Activated CD8-positive, alpha-beta T cell treated with anti-CD3 and anti-CD28 coated beads for 36 hours (primary cell): ENCODE measurements around the gene PFDN5. TPM values are rescaled to one million over a fixed set of nuclear protein-coding genes. Genes with fewer than 3 reads are reported as not detected.
A peak's percentile ranks its signal among the peaks of the same experiment; 100 is the strongest.

ENCODE experiments used
- ATAC-seq: fragments of 200-7000 bp; cut with Tn5 transposase; one replicate; pipeline ENCODE4 v1.10.0; 2021; ENCODE audit warnings: mild to moderate bottlenecking, moderate library complexity
- CTCF ChIA-PET: fragments of 350-600 bp; sonication (Branson Sonifier 250); formaldehyde crosslinking; loops from one replicate; lab custom pipeline; 2021; ENCODE audit warnings: antibody characterized with exemption; lab: Charles Lee
- POLR2A ChIA-PET: fragments of 350-600 bp; sonication (Branson Sonifier 250); formaldehyde crosslinking; loops from one replicate; lab custom pipeline; 2021; ENCODE audit warnings: antibody characterized with exemption; lab: Charles Lee
- DNase-seq: peaks from one replicate; pipeline ENCODE4 v3.0.0-alpha.2; 2020
- H3K27ac Mint-ChIP-seq: one replicate; pipeline ENCODE4 v1.8.0; 2021; ENCODE audit warnings: mild to moderate bottlenecking, mixed read lengths
- H3K27me3 Mint-ChIP-seq: one replicate; pipeline ENCODE4 v1.8.0; 2021; ENCODE audit warnings: mixed read lengths
- H3K36me3 Mint-ChIP-seq: one replicate; pipeline ENCODE4 v1.8.0; 2021; ENCODE audit warnings: low read depth, mixed read lengths
- H3K4me1 Mint-ChIP-seq: one replicate; pipeline ENCODE4 v1.8.0; 2021; ENCODE audit warnings: low read depth, mixed read lengths
- H3K4me3 Mint-ChIP-seq: one replicate; pipeline ENCODE4 v1.8.0; 2021; ENCODE audit warnings: mild to moderate bottlenecking, moderate library complexity, mixed read lengths
- H3K9me3 Mint-ChIP-seq: one replicate; pipeline ENCODE4 v1.8.0; 2021; ENCODE audit warnings: mixed read lengths
- intact Hi-C: fragments of 100-400 bp; cut with micrococcal nuclease; formaldehyde crosslinking; loops from one replicate; pipeline ENCODE4 v1.10.0; 2022
- total RNA-seq, 2 experiments: library from RNA; stranded (reverse); gene quantifications; one replicate each; pipeline ENCODE4 v1.2.3, GENCODE V29; 2021
- TF ChIP-seq, protein P1 (sequence below): fragments of 200-600 bp; IDR thresholded peaks from one replicate; pipeline ENCODE4 v1.8.0; 2022; ENCODE audit warnings: antibody characterized with exemption, mild to moderate bottlenecking

Gene PFDN5
- total RNA-seq, 2 experiments from 2014 or later, result 322 to 373 TPM

DNA sequence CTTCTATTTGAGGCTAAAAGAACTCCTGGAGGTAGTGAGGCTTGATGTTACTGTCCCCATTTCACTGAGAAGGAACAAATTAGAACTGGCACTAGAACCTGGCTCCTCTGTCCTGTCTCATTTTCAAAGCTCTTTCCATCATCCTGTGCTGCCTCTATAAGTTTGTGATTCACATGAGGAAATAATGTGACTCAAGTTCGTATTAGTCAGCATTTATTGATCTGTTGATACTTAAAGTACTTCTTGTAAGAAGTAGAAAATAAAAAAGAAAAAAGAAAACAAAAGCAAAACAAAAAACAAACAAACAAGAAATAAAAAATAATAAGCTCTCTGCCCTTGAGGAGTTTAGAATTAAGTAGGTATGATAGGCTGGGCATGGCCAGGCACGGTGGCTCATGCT lies 29.6 kb upstream of the PFDN5 start:
- POLR2A ChIA-PET, result interaction anchor here (1.3 to 4.9 kb wide), 5 partner anchors 12 to 56 kb away, joined by 3 to 38 read pairs (median 4); partner anchors contain the start of gene AAAS
- Mint-ChIP-seq H3K36me3 (peaks cover 23% of the 10 kb centered on the region), H3K4me1 (peaks cover 27% of the 10 kb centered on the region), H3K4me3 (no peak overlapping the region), H3K9me3 (no peaks in the 10 kb centered on the region), H3K27me3 (no peaks in the 10 kb centered on the region), H3K27ac (no peak overlapping the region)
- intact Hi-C loops, result loop anchor here (5.0 kb wide), 1 partner anchor 53 kb away; no protein-coding TSS in a partner anchor
- no peak for ATAC-seq
- CTCF ChIA-PET, result interaction anchor here (2.9 to 8.1 kb wide), 6 partner anchors 12 to 163 kb away, joined by 13 to 213 read pairs (median 36); partner anchors contain the start of genes AAAS and SOAT2
- no peak for DNase-seq
- TF ChIP-seq, protein P1, sequence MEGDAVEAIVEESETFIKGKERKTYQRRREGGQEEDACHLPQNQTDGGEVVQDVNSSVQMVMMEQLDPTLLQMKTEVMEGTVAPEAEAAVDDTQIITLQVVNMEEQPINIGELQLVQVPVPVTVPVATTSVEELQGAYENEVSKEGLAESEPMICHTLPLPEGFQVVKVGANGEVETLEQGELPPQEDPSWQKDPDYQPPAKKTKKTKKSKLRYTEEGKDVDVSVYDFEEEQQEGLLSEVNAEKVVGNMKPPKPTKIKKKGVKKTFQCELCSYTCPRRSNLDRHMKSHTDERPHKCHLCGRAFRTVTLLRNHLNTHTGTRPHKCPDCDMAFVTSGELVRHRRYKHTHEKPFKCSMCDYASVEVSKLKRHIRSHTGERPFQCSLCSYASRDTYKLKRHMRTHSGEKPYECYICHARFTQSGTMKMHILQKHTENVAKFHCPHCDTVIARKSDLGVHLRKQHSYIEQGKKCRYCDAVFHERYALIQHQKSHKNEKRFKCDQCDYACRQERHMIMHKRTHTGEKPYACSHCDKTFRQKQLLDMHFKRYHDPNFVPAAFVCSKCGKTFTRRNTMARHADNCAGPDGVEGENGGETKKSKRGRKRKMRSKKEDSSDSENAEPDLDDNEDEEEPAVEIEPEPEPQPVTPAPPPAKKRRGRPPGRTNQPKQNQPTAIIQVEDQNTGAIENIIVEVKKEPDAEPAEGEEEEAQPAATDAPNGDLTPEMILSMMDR, result no peak

DNA sequence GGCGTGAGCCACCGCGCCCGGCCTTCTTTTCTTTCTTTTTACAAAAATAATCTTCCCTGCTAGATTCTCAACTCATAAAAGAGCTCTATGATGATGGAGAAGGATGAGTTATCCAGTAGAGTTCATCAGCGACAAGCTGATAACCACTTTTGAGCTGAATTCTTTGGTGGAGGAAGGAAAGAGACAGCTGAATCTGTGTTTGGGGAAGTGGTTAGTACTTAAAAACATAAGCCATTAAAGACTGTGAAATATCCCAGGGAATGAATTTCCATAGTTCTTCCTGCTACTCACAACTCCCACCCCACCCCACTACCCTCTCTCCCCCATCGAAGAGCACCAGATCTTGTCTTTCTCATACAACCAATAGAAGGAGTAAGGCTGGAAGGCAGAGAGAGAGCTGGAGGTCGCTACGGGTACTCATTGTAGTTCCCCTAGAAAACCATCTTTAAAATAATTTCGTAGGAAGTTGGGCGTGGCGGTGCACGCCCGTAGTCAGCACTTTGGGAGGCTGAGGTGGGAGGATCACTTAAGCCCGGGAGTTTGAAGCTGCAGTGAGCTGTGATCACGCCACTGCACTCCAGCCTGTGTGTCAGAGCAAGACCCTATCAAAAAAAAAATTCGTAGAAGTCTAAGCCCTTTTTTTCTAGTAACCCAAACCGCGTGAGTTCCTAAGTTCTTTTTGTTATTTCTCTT lies 27.9 kb upstream of the PFDN5 start:
- ATAC-seq, result peak; percentile 53
- CTCF ChIA-PET, result interaction anchor here (0.6 to 8.1 kb wide), 32 partner anchors 9 to 201 kb away, joined by 3 to 213 read pairs (median 8); partner anchors contain the start of genes AAAS, CSAD, PFDN5 and SOAT2
- H3K27me3 Mint-ChIP-seq, result no peaks in the 10 kb centered on the region

DNA sequence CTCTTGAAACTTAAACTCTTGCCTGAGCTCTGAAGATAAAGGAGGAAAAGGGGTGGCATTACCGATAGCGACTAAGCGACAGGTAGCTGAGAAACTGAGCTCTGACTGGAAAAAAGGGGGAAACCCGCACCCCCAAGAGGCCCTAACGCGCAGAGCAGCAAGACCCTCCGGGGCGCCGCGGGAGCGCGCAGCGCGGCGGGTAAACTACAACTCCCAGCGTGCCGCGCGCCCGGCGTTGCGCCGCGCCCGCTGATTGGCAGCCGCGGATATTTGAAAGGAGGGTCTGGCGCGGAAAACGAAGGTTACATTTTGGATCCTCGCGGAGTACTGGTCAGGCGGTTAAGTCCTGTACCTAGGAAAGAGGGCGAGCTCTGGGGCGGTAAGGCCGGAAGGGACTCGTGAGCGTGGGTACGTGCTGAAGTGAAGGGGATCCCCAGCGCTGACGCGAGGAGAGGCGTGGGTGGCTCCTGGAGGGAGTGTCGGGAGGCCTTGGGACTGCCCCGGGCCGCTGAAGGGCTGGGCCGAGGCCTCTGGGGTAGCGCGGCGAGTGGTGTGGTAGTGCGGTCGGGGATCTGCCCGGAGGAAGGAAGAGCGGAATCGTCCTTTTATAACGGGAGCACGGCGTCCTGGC lies 27.2 kb upstream of the PFDN5 start, which contains the start of gene ESPL1:
TSS of gene ESPL1 (plus strand) at position 301 of the 631 bp plus-strand sequence. CDS start 468 bp downstream, outside the sequence.
- peaks cover 36% of the 10 kb centered on the region for H3K36me3 Mint-ChIP-seq
- H3K4me3 Mint-ChIP-seq, result peak within 1 kb of the TSS; percentile 94
- H3K27me3 Mint-ChIP-seq, result no peaks in the 10 kb centered on the region
- H3K27ac Mint-ChIP-seq, result peak within 1 kb of the TSS; percentile 97
- peaks cover 33% of the 10 kb centered on the region for H3K4me1 Mint-ChIP-seq
- TF ChIP-seq, protein P1, result peak; percentile 56
- DNase-seq (peak; percentile 95), ATAC-seq (peak; percentile 89)
- CTCF ChIA-PET, result interaction anchor here (0.6 to 8.1 kb wide), 33 partner anchors 10 to 202 kb away, joined by 3 to 213 read pairs (median 8); partner anchors contain the start of genes AAAS, CSAD, PFDN5 and SOAT2
- intact Hi-C loops, result loop anchor here (5.0 kb wide), 1 partner anchor 56 kb away; no protein-coding TSS in a partner anchor
- no peaks in the 10 kb centered on the region for H3K9me3 Mint-ChIP-seq
- POLR2A ChIA-PET, result interaction anchor here (0.6 to 4.9 kb wide), 29 partner anchors 9 to 952 kb away, joined by 3 to 38 read pairs (median 4); partner anchors contain the start of genes CSAD, ITGB7 and ZNF740

More for the DNA sequence above, 27.9 kb upstream of the PFDN5 start:
- Mint-ChIP-seq H3K4me3 (peak overlapping the region; percentile 94), H3K27ac (peak overlapping the region; percentile 97), H3K4me1 (peaks cover 33% of the 10 kb centered on the region), H3K36me3 (peaks cover 35% of the 10 kb centered on the region), H3K9me3 (no peaks in the 10 kb centered on the region)
- TF ChIP-seq, protein P1, result no peak
- intact Hi-C loops, result loop anchor here (5.0 kb wide), 1 partner anchor 55 kb away; no protein-coding TSS in a partner anchor
- POLR2A ChIA-PET, result interaction anchor here (0.6 to 4.9 kb wide), 31 partner anchors 9 to 953 kb away, joined by 3 to 38 read pairs (median 4); partner anchors contain the start of genes CSAD, ITGB7 and ZNF740
- peak; percentile 68 for DNase-seq

DNA sequence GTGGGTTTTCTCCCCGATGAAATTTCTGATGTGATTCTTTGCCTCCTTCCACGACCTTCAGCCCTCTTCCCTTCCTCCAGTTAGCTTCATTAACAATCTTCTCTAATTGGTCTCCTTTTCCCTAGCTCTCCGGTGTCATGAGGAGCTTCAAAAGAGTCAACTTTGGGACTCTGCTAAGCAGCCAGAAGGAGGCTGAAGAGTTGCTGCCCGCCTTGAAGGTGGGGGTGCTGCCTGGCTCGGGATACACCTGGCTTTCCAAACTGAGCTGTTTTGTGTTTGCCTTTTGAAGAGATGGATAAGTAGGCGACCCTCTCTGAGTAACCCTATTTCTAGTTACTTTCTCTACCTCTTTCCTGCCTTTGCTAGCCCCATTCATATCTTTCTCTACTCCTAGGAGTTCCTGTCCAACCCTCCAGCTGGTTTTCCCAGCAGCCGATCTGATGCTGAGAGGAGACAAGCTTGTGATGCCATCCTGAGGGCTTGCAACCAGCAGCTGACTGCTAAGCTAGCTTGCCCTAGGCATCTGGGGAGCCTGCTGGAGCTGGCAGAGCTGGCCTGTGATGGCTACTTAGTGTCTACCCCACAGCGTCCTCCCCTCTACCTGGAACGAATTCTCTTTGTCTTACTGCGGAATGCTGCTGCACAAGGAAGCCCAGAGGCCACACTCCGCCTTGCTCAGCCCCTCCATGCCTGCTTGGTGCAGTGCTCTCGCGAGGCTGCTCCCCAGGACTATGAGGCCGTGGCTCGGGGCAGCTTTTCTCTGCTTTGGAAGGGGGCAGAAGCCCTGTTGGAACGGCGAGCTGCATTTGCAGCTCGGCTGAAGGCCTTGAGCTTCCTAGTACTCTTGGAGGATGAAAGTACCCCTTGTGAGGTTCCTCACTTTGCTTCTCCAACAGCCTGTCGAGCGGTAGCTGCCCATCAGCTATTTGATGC lies 26.4 kb upstream of the PFDN5 start:
- TF ChIP-seq, protein P1, result no peak
- CTCF ChIA-PET, result interaction anchor here (0.9 to 8.1 kb wide), 26 partner anchors 9 to 203 kb away, joined by 3 to 213 read pairs (median 10); partner anchors contain the start of genes AAAS, CSAD, PFDN5 and SOAT2
- H3K4me1 Mint-ChIP-seq, result peaks cover 33% of the 10 kb centered on the region
- H3K36me3 Mint-ChIP-seq, result peaks cover 38% of the 10 kb centered on the region
- H3K4me3 Mint-ChIP-seq, result peak overlapping the region; percentile 94
- H3K9me3 Mint-ChIP-seq, result no peaks in the 10 kb centered on the region
- H3K27me3 Mint-ChIP-seq, result no peaks in the 10 kb centered on the region
- ATAC-seq (no peak), DNase-seq (peak; percentile 21)
- POLR2A ChIA-PET, result interaction anchor here (0.6 to 4.9 kb wide), 22 partner anchors 10 to 169 kb away, joined by 3 to 38 read pairs (median 4); partner anchors contain the start of genes CSAD, ITGB7 and ZNF740
- peak overlapping the region; percentile 97 for H3K27ac Mint-ChIP-seq
- intact Hi-C loops, result loop anchor here (5.0 kb wide), 1 partner anchor 57 kb away; no protein-coding TSS in a partner anchor
